ENCODE results near the gene EIF2B5.

EIF2B5 gene

GRCh38 chr3:184174646-184175492 lies 39.7 kb downstream of the EIF2B5 start, which contains the start of gene AP2M1:
Gene AP2M1, plus strand, starts transcription at chr3:184174855. Its CDS starts 2,139 bp downstream, at chr3:184176994.
- peak; percentile 99 for DNase-seq

- DNase-seq: no peak
Measured at GRCh38 chr3:184175506-184175905, 40.3 kb downstream of the EIF2B5 start.

DNA sequence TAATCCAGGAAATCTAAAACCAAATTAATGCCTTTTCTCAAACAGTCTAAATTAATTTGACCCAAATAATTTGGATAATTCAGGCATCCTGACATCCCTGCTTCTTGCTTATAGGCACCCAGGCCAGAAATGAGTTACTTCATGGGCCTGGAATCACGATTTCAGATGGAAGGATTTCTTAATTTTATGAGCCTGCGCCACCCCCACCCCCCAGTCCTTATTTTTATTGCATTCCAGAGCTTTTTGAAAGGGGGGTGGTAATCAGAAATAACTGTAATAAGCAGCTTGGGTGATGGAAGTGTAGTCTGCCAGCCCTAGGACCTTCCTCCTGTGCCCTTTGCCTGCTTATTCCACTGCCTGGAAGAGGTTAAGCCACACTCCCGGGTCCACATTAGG lies 40.8 kb downstream of the EIF2B5 start:
- no peak for DNase-seq

- no peak for DNase-seq
Measured at GRCh38 chr3:184176377-184177330, 41.5 kb downstream of the EIF2B5 start.

- no peak for DNase-seq
Measured at GRCh38 chr3:184177331-184177731, 42.2 kb downstream of the EIF2B5 start.

- no peak for DNase-seq
Measured at GRCh38 chr3:184177767-184178306, 42.7 kb downstream of the EIF2B5 start.

- DNase-seq: no peak
Measured at GRCh38 chr3:184178521-184179138, 43.5 kb downstream of the EIF2B5 start.

GRCh38 chr3:184180165-184180564 lies 45.0 kb downstream of the EIF2B5 start:
- DNase-seq: no peak

- DNase-seq: no peak
Measured at GRCh38 chr3:184181596-184181995, 46.4 kb downstream of the EIF2B5 start.

DNA sequence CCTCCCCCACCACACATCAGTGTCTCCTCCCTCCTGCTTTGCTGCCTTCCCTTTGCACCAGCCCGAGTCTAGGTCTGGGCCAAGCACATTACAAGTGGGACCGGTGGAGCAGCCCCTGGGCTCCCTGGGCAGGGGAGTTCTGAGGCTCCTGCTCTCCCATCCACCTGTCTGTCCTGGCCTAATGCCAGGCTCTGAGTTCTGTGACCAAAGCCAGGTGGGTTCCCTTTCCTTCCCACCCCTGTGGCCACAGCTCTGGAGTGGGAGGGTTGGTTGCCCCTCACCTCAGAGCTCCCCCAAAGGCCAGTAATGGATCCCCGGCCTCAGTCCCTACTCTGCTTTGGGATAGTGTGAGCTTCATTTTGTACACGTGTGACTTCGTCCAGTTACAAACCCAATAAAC lies 48.5 kb downstream of the EIF2B5 start:
- DNase-seq: no peak

- DNase-seq: no peak
Measured at GRCh38 chr3:184184546-184185230, 49.5 kb downstream of the EIF2B5 start.

DNA sequence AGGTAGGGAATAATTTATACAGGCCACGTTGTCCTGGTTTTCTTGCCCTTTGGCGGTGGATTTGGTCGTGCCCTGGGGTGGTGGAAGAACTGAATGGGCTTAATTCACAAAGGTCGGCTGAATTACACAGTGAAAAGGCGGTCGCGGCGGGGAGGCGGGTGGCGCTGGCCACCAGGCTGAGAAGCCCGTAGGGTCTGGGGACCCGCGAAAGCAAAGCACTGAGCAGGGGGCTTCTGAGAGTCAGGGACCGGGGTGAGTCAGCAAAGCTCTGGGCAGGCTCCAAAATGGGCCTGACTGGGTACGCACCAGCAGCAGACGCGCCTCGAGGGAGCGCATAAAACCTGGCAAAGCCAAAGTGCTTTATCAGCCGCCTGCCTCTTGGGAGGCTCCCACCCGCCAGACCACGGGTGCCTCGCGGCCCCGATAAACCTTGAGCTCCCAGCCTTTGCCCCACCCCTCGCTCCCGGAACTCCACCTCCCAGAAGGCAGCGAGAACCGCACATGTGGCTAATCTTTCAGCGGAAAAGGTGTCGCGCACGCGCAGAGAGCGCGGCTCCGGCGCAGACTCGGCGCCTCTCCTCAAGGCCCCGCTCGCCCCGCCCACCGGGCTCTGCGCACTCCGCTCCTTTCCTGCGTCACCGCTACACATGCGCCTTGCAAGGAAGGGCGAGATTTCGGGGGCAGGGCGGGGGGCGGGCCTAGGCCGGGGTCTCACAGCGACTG lies 50.5 kb downstream of the EIF2B5 start:
- DNase-seq: peak; percentile 99

DNA sequence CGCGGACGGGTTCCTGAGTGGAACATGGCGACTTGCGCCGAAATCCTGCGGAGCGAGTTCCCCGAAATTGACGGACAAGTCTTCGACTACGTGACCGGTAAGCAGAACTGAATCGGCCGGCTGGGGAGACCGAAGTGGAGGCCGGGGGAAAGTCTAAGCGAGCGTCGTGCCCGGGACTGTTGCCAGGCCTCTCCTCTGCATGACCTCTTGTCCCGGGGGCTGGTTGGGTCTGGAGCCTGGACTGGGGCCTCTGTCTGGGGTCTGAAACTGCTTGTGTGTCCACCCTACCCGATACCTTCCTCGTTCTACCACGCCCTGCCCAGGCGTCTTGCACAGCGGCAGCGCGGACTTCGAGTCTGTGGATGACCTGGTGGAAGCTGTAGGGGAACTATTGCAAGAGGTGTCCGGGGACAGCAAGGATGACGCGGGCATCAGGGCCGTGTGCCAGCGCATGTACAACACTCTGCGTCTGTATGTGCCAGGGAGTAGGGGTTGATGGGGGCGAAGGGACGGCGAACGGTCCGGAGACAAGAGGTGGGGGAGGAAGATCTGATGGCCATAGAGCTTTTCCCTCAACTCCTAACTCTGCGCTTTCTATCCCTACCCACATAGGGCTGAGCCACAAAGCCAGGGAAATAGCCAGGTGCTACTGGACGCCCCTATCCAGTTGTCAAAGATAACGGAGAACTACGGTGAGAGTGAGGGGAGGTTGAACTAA lies 51.2 kb downstream of the EIF2B5 start, which contains the start of gene ABCF3:
Gene ABCF3, plus strand, starts transcription at position 16 of the 718 bp plus-strand sequence. Its CDS starts 9 bp downstream, at position 25.
- DNase-seq: no peak

DNA sequence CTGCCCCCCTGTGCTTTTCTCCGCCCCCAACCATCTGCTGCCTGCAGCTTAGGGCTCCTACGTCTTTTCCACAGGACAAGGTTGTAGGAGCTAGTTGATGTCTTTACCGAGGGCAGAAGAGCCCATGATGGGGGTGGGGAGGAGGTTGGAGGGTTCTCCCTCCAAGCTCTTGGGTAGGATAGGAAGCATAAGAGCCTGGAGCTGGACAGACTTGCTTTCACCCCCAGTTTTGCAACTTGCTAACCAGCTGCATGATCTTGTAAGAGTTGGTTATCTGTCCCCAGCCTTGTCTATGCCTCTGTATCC lies 51.7 kb downstream of the EIF2B5 start:
- DNase-seq: no peak

DNA sequence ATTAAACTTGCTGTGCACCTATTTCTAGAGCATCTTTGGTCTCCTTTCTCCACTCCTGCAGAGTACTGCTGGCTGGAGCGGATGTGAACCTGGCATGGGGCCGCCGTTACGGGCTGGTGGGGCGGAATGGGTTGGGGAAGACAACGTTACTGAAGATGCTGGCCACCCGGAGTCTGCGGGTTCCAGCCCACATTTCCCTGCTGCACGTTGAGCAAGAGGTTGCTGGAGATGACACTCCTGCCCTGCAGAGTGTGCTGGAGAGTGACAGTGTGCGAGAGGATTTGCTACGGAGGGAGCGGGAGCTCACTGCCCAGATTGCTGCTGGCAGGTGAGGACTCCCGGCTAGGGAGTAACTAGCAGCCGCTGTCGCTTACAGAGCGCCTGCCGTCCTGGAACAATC lies 52.9 kb downstream of the EIF2B5 start:
- DNase-seq: no peak

GRCh38 chr3:184189421-184189820 lies 54.3 kb downstream of the EIF2B5 start:
- DNase-seq: no peak

DNA sequence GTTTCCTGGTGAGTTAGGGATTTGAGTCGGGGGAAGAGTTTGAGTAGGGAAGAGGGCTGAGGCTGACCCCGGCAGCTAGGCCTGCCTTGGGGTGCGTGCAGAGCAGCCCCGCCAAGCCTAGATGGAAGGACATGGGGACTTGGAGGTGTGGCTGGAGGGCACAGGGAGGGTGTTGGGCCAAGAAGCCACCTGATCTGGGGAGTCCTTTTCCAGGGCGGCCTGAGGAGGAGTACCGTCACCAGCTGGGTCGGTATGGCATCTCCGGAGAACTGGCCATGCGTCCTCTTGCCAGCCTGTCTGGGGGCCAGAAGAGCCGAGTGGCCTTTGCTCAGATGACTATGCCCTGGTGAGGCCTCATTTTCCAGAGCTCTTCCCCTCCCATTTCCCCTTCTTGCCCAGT lies 57.7 kb downstream of the EIF2B5 start:
- no peak for DNase-seq

DNA sequence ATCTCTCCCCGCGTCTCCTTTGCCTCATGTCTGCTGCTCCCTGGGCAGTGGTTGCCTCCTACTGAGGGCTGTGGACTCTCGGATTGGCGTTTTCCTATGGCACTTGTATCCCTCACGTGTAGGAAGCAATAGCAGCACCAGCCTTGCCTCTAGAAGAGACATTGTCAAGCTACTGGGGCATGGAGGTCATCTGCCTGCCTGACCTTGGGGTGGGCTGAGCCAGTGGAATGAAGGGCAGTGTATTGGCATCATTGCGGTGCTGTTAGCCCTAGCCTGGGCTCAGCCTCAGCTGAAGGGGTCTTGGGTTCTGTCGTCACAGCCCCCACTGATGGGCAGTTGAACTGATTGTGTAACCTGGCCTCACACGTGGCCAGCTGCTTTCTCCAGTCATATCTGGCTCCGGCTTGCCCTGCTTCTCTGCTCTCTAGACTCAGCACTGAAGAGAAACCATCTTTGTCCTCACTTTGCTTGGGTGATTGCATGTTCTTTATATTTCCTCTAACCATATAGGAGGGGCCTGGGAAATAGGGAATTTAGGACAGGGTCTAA lies 58.9 kb downstream of the EIF2B5 start:
- no peak for DNase-seq
